ENCODE results near the gene HUWE1. TPM values are rescaled to one million over a fixed set of nuclear protein-coding genes. Genes with fewer than 3 reads are reported as not detected.

HUWE1 gene
- total and polyA plus RNA-seq, 8 donors = 16.2 to 124 (median 87.3) TPM

DNA sequence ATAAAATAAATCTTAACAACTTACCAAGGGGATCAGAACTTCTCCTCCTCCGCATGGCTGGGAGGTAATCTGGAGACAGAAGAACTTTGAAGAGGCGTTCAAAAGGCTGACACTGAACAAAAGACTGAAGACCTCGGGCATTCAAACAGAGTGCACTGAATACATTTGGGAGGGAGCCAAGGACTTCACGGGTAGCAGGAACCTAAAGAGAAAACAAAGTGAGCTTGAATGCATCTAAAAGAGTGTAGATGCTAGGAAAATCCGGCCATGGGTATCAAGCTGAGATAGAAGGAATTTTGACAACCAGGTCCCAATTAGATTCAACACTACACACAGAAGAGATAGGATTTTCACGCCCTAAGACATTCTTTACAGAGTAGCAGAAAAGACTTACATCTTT lies 69.6 kb downstream of the HUWE1 start:
- DNase-seq = no peak
- no peaks in the 10 kb centered on the region for H3K9me3 ChIP-seq
- H3K4me1 ChIP-seq = no peaks in the 10 kb centered on the region
- intact Hi-C loops (cut with DNase I; ENCODE audit: low total_unique reads) = no loop called here
- peaks cover 6 to 99% (median 92%) of the 10 kb centered on the region in 4 donors for H3K36me3 ChIP-seq
- no peak overlapping the region for H3K27ac ChIP-seq
- TF ChIP-seq EP300 (IDR thresholded peaks at IDR 0.05) (no peak), POLR2AphosphoS5 (IDR thresholded peaks at IDR 0.05) (no peak), POLR2A (IDR thresholded peaks at IDR 0.05) (no peak)
- TF ChIP-seq, protein P1, sequence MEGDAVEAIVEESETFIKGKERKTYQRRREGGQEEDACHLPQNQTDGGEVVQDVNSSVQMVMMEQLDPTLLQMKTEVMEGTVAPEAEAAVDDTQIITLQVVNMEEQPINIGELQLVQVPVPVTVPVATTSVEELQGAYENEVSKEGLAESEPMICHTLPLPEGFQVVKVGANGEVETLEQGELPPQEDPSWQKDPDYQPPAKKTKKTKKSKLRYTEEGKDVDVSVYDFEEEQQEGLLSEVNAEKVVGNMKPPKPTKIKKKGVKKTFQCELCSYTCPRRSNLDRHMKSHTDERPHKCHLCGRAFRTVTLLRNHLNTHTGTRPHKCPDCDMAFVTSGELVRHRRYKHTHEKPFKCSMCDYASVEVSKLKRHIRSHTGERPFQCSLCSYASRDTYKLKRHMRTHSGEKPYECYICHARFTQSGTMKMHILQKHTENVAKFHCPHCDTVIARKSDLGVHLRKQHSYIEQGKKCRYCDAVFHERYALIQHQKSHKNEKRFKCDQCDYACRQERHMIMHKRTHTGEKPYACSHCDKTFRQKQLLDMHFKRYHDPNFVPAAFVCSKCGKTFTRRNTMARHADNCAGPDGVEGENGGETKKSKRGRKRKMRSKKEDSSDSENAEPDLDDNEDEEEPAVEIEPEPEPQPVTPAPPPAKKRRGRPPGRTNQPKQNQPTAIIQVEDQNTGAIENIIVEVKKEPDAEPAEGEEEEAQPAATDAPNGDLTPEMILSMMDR (IDR thresholded peaks at IDR 0.05) = no peak
- H3K27me3 ChIP-seq = no peaks in the 10 kb centered on the region
- no peak overlapping the region for H3K4me3 ChIP-seq
- 76 to 93% (median 82%) methylated on average over 6 of the region's 6 CpGs for WGBS, 5 donors

DNA sequence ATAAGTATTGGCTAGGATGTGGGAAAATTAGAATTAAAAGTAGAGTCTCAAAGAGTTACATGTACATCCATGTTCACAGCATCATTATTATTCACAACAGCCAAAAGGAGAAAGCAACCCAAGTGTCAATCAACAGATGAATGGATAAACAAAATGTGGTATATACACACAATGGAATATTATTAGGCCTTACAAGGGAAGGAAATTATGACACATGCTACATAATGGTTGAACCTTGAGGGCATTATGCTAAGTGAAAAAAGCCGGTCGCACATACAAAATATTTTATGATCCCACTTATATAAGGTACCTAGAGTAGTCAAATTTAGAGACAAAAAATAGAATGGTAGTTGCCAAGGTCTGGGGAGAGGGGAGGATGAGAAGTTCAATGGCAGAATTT lies 80.1 kb downstream of the HUWE1 start:
- no peak for DNase-seq
- Histone ChIP-seq H3K36me3 (peaks cover 6 to 99% (median 92%) of the 10 kb centered on the region in 4 donors), H3K9me3 (no peaks in the 10 kb centered on the region), H3K4me1 (no peaks in the 10 kb centered on the region), H3K27me3 (peaks cover 0 to 5% (median 0%) of the 10 kb centered on the region in 3 donors), H3K4me3 (no peak overlapping the region), H3K27ac (no peak overlapping the region)
- TF ChIP-seq EP300 (IDR thresholded peaks at IDR 0.05) (no peak), POLR2AphosphoS5 (IDR thresholded peaks at IDR 0.05) (no peak), POLR2A (IDR thresholded peaks at IDR 0.05) (no peak)
- TF ChIP-seq, protein P1 (IDR thresholded peaks at IDR 0.05) = no peak
- 85 to 98% (median 89%) methylated on average over 2 of the region's 2 CpGs for WGBS, 5 donors
- intact Hi-C loops (cut with DNase I; ENCODE audit: low total_unique reads) = no loop called here

- DNase-seq = no peak
- Histone ChIP-seq H3K4me3 (no peak overlapping the region), H3K27me3 (no peaks in the 10 kb centered on the region), H3K9me3 (no peaks in the 10 kb centered on the region), H3K4me1 (no peaks in the 10 kb centered on the region), H3K27ac (no peak overlapping the region), H3K36me3 (peaks cover 6 to 99% (median 92%) of the 10 kb centered on the region in 4 donors)
- intact Hi-C loops (cut with DNase I; ENCODE audit: low total_unique reads) = no loop called here
- TF ChIP-seq EP300 (IDR thresholded peaks at IDR 0.05) (no peak), POLR2A (IDR thresholded peaks at IDR 0.05) (no peak), POLR2AphosphoS5 (IDR thresholded peaks at IDR 0.05) (no peak)
- TF ChIP-seq, protein P1 (IDR thresholded peaks at IDR 0.05) = no peak
- 40 to 60% (median 56%) methylated on average over 4 of the region's 4 CpGs for WGBS, 5 donors
Observed at GRCh38 chrX:53605004-53605403, 81.5 kb downstream of the HUWE1 start.

- TF ChIP-seq POLR2AphosphoS5 (IDR thresholded peaks at IDR 0.05) (no peak), EP300 (IDR thresholded peaks at IDR 0.05) (no peak), POLR2A (IDR thresholded peaks at IDR 0.05) (no peak)
- TF ChIP-seq, protein P1 (IDR thresholded peaks at IDR 0.05) = no peak
- H3K27ac ChIP-seq = no peak overlapping the region
- H3K36me3 ChIP-seq = peaks cover 6 to 86% (median 71%) of the 10 kb centered on the region in 4 donors
- intact Hi-C loops (cut with DNase I; ENCODE audit: low total_unique reads) = no loop called here
- no peak for DNase-seq
- WGBS, 5 donors = 50 to 76% (median 65%) methylated on average over 2 of the region's 2 CpGs
- no peaks in the 10 kb centered on the region for H3K9me3 ChIP-seq
- no peaks in the 10 kb centered on the region for H3K27me3 ChIP-seq
- H3K4me1 ChIP-seq = no peaks in the 10 kb centered on the region
- no peak overlapping the region for H3K4me3 ChIP-seq
Observed at GRCh38 chrX:53599781-53600396, 86.6 kb downstream of the HUWE1 start.

Measured in stomach (tissue), 9 donors.